HG03354 (cell line): ENCODE data around the gene NIPAL4.

Experiments used
- ATAC-seq: cut with Tn5 transposase; IDR thresholded peaks from one replicate; pipeline ENCODE4 v1.9.1; 2021; ENCODE audit warnings: mild to moderate bottlenecking; ENCODE audit not compliant: unreplicated experiment, poor library complexity, severe bottlenecking

NIPAL4 gene

DNA sequence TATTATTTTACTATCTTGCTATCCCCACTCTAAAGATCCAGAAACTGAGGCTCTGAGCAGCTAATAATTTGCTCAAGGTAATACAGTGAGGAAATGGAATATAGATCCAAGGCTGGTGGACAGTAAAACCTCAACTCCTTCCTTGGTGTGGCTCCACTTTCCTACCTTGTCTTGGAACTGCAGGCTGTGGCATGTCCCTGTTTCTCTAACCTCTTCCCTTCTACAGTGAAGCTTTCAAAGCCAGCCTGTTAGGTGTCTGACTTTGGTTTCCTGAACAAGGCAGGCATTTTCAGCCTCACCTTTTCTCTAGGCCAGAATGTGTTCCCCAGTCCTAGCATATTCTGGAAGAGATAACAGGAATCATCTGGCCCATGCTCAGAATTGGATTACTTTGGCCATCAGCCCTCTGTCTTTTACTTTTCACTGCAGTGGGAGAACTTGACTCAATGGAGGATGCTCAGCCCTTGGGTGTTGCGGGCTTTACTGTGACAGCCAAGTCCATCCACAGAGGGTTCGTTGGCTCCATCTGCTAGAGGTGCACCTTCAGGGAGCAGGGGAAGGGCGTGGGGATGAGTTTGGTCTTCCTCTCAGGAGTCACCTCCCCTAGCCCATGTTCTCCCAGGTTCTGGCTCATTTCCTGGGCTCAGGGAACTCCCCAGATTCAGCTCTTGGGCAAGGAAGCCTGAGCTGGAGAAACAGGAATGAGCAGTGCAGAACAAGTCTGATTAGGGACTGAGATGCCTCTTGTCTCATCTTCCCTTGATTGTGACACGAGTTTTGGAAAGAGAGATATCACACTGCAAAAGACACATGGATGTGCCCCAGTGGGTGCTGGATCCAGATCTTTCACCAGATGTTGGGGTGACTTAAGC is 1.1 kb downstream of the NIPAL4 start:
- no peak for ATAC-seq

DNA sequence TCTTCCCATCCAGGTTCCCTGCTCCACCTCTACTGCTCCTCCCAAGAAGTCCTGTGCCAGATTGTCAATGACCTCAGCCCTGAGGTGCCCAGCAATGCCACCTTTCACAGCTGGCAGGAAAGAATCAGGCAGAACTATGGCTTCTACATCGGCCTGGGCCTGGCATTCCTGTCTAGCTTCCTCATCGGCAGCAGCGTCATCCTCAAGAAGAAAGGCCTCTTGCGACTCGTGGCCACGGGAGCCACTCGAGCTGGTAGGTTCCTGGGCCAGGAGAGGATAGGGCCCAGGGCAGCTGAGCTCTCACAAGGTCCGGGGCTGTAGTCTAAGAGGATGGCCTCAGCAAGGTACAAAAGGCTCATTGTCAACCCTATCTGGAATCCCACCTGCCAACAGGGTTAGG is 3.1 kb downstream of the NIPAL4 start:
- ATAC-seq, result no peak

DNA sequence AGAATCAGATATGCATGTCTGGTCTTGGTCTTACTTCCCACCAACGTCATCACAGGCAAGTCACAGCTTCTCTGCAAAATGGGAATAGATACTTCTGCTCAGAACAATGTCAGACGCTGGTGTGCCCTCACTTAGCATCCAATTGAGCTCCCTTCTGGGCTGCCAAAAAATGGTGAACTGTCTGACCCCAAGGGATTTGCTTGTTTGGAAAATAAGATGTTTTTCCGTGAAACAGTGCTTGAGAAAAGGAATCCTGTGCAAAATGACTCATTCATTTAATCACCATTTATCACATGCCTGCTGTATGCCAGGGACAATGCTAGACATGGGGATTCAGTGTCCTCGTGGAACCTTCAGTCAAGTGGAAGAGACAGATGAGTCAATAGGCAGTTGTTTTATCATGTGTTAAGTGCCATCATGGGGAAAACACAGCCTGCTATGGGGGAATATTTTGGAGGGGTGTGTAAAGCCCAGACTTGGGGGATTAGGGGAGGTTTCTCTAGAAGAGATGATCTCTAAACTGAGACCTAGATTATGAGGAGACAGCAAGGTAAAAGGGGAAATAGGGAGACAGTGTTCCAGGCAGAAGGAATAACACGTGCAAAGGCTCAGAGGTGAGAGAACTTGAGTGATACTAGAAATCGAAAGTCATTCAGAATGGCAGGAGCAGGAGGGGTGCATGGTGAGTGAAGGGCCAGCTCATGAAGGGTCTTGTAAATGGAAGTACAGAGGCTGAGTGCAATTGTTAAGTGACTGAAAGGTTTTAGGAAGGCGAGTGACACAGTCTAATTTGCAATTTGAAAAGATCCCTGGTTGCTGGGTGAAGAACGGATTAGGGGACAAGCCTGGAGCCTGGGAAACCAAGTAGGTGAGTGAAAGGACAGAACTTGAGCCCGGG is 3.9 kb downstream of the NIPAL4 start:
- no peak for ATAC-seq

DNA sequence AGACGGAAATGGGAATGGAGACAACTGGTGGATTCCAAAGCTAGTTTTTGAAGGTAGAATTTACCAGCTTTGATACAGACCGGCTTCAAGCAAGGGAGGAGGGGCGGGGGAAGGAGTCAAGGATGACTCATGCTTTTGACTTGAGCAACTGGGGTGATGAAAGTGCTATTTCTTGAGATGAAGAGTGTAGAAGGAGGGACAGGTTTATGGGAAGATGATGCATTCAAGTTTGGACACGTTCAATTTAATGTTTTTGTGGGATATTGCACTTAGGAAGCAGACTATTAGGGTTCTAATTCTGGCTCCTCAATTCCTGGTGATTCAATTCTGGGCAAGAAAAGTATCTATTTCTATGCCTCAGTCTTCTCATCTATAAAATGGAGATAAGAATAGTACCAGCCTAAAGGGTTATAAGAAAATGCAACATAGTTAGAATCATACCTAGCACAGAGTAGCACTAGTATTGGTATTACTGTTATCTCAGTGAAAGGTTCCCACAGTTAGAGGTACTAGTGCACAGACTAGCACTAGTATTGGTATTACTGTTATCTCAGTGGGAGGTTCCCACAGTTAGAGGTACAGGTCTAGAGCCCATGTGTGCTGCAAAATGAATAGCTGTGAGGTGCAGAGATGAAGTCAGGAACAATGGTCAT is 4.6 kb downstream of the NIPAL4 start:
- peak; percentile 88 for ATAC-seq

DNA sequence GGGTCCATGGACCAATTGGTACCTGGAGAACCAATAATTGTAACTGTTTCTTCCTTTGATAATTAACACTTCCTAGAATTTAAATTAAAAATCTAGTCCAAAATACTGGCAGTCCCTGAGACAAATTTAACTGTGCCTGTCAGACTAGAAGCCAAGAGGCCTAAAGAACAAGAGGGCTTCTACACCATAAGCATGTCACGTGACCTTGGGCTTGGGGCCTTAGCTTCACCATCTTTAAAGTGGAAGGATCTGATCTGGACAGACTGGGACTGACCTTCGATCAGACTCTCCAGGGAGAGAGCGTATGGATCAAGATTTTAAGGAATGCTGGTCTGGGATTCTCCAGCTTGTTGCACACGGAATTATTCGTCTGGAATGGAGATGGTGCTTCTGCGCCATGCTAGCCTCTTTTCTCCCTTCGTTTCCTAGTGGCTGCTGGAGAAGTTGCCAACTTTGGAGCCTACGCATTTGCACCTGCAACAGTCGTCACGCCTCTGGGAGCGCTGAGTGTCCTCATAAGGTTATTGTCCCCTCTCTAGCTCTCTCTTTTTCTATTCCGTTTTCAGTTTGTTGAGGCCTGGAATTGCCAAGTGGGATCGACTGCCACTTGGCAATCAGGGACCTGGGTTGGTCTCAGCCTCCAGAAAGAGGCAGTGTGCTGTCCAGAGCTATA is 8.4 kb downstream of the NIPAL4 start:
- ATAC-seq, result no peak

DNA sequence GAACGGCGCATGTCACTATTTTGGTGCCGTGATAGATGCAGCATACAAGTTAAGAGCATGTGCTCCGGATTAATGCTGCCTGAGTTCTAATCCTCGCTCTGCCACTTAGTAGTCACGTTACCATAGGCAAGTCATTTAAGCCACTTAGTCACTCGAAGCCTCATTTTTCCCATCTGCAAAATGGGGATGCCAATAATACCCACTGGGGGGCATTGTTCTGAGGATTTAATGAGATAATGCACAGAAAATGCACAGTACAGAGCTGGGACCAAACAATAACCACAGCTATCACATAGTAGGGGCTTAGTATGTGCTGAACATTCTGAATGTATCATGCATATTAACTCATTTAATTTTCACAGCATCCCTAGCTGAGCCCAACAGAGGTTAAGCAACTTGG is 9.1 kb downstream of the NIPAL4 start:
- ATAC-seq, result no peak

- ATAC-seq, result no peak
Measured at GRCh38 chr5:157469687-157470086, 9.7 kb downstream of the NIPAL4 start.

- ATAC-seq, result no peak
Measured at GRCh38 chr5:157470631-157471030, 10.6 kb downstream of the NIPAL4 start.

GRCh38 chr5:157471709-157472108 is 11.7 kb downstream of the NIPAL4 start:
- ATAC-seq, result peak; percentile 66

GRCh38 chr5:157473383-157474320 is 13.6 kb downstream of the NIPAL4 start:
- ATAC-seq, result no peak

DNA sequence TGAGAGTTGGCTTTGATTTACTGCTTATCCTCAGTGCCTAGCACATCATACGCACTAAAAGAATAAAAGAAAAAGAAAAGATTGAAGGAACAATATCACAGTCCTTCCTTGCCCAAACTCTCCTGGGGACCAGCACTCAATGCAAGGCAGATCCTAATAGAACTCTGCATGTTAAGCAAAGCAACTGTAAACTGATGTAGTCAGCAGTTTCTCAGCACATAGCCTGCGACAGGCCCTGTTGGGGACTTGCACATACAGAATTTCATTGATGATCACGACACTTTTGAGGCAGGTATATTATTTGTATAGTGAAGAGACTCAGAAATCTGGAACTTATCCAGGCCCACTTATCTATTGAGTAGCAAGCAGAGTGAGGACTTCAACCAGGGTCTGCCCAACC is 15.4 kb downstream of the NIPAL4 start:
- ATAC-seq, result no peak

GRCh38 chr5:157476702-157477408 is 16.8 kb downstream of the NIPAL4 start:
- peak; percentile 83 for ATAC-seq

GRCh38 chr5:157477814-157478494 is 17.9 kb downstream of the NIPAL4 start:
- no peak for ATAC-seq

DNA sequence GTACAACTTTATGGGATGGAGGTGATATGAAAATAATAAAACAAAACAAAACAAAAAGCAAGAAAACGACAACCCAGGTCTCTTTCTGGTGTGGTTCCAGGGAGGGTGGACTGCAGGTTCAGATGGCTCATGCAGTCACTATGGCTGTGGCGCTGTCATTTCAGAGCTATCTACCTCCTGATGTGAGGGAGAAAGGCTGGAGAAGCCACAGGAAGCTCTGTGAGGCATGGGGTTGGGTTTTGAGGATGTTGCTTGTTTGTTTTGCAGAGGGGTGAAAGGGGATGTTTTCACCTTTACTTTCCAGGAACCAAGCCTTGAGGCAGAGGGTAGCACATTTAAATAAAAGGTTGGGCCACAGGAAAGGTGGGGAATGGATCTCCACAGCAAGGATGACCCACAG is 18.7 kb downstream of the NIPAL4 start:
- no peak for ATAC-seq

GRCh38 chr5:157479166-157479565 is 19.2 kb downstream of the NIPAL4 start:
- no peak for ATAC-seq

GRCh38 chr5:157479612-157480510 is 19.8 kb downstream of the NIPAL4 start:
- no peak for ATAC-seq

GRCh38 chr5:157481265-157481664 is 21.3 kb downstream of the NIPAL4 start:
- ATAC-seq, result no peak
